Caco-2 (cell line): ENCODE data around the gene PAM. TPM values are rescaled to one million over a fixed set of nuclear protein-coding genes. Genes with fewer than 3 reads are reported as not detected.

Experiments
- BruUV-seq: library from RNA; stranded (reverse); fragments of 400-500 nt; replicated peaks from 2 replicates; lab custom pipeline; 2021; lab: Mats Ljungman, UMichigan
- CTCF ChIA-PET: fragments of 300-600 bp; sonication (Branson Sonifier 250); formaldehyde crosslinking; loops from one replicate; lab custom pipeline; 2022; ENCODE audit warnings: antibody characterized with exemption; lab: Charles Lee
- POLR2A ChIA-PET: fragments of 300-600 bp; sonication (Branson Sonifier 250); formaldehyde crosslinking; loops from one replicate; lab custom pipeline; 2022; ENCODE audit warnings: antibody characterized with exemption; lab: Charles Lee
- DNase-seq, 2 experiments: peaks; one replicate each; pipeline versions ENCODE4 v3.0.0 to v3.0.0-alpha.2; 2020 to 2022
- H3K27me3 ChIP-seq: replicated peaks from 2 replicates; pipeline ENCODE4 v1.6.0; 2011; ENCODE audit warnings: low read length; ENCODE audit not compliant: control insufficient read depth, insufficient read depth
- H3K36me3 ChIP-seq: 2 replicates; pipeline ENCODE4 v1.5.1; 2011; ENCODE audit warnings: low read length; ENCODE audit not compliant: control insufficient read depth, insufficient read depth
- H3K4me1 ChIP-seq: fragments of 250-450 bp; sonication (Bioruptor Pico); 2 replicates; pipeline ENCODE4 v1.5.1; 2020; ENCODE audit warnings: mild to moderate bottlenecking
- H3K4me3 ChIP-seq: 2 replicates; pipeline ENCODE4 v1.5.1; 2011; ENCODE audit warnings: low read depth, mild to moderate bottlenecking, control low read depth, low read length
- H3K9me3 ChIP-seq: fragments of 250-450 bp; sonication (Bioruptor Pico); 2 replicates; pipeline ENCODE4 v1.5.1; 2020; ENCODE audit warnings: mild to moderate bottlenecking, moderate library complexity
- H3K27ac Mint-ChIP-seq: one replicate; pipeline ENCODE4 v1.8.0; 2022; ENCODE audit warnings: mixed read lengths; ENCODE audit not compliant: unreplicated experiment
- H3K27me3 Mint-ChIP-seq: one replicate; pipeline ENCODE4 v1.8.0; 2022; ENCODE audit warnings: mixed read lengths; ENCODE audit not compliant: insufficient read depth, unreplicated experiment
- H3K36me3 Mint-ChIP-seq: one replicate; pipeline ENCODE4 v1.8.0; 2022; ENCODE audit warnings: mild to moderate bottlenecking, mixed read lengths; ENCODE audit not compliant: insufficient read depth, unreplicated experiment
- H3K4me1 Mint-ChIP-seq: one replicate; pipeline ENCODE4 v1.8.0; 2022; ENCODE audit warnings: low read depth, mixed read lengths; ENCODE audit not compliant: unreplicated experiment
- H3K4me3 Mint-ChIP-seq: one replicate; pipeline ENCODE4 v1.8.0; 2022; ENCODE audit warnings: mild to moderate bottlenecking, moderate library complexity, mixed read lengths; ENCODE audit not compliant: unreplicated experiment
- H3K9me3 Mint-ChIP-seq: one replicate; pipeline ENCODE4 v1.8.0; 2022; ENCODE audit warnings: mixed read lengths; ENCODE audit not compliant: unreplicated experiment
- intact Hi-C: fragments of 100-400 bp; cut with micrococcal nuclease; formaldehyde crosslinking; loops from one replicate; pipeline ENCODE4 v1.10.0; 2022; ENCODE audit not compliant: unreplicated experiment
- total RNA-seq: library from RNA; stranded (reverse); gene quantifications from 2 replicates; pipeline ENCODE4 v1.2.3, GENCODE V29; 2022
- TF ChIP-seq, protein P1 (sequence below), 2 experiments: fragments of 200-600 bp in 1 of 2; IDR thresholded peaks; 1 replicate in 1 of 2; 2 replicates in 1 of 2; pipeline versions ENCODE4 v1.5.1 to v1.8.0; 2011 to 2022; ENCODE audit warnings: antibody characterized with exemption in 1 of 2, control low read depth in 1 of 2, inconsistent platforms in 1 of 2, low read depth in 1 of 2, low read length in 1 of 2, mild to moderate bottlenecking in 1 of 2, moderate library complexity in 1 of 2; ENCODE audit not compliant: insufficient read depth in 1 of 2, severe bottlenecking in 1 of 2, unreplicated experiment in 1 of 2

The PAM gene
- total RNA-seq, 1 experiment from 2014 or later, result 48.0 TPM

DNA sequence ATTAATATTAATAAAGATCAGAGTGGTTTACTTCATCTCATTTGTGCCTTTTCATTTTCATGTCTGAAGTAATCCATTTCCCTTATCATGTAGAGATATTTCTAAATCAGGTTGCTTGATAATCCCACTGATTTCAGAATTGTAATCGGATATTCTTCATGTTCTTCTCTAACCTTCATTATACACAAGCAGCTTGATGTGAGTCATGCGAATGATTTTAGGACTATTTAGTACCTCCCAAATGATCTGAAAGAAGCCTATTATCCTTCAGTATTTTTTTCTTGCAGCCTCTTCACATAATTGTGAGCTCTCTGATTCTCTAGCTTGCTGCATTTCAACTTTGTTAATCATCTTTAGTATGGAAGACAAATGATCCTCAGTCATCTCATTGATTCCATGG, 182.8 kb downstream of the PAM start:
- Mint-ChIP-seq H3K36me3 (no peaks in the 10 kb centered on the region), H3K4me3 (no peak overlapping the region), H3K27ac (no peak overlapping the region), H3K9me3 (no peaks in the 10 kb centered on the region), H3K4me1 (no peaks in the 10 kb centered on the region), H3K27me3 (no peaks in the 10 kb centered on the region)
- ChIA-PET POLR2A (no interaction called here), CTCF (no interaction called here)
- TF ChIP-seq, protein P1, sequence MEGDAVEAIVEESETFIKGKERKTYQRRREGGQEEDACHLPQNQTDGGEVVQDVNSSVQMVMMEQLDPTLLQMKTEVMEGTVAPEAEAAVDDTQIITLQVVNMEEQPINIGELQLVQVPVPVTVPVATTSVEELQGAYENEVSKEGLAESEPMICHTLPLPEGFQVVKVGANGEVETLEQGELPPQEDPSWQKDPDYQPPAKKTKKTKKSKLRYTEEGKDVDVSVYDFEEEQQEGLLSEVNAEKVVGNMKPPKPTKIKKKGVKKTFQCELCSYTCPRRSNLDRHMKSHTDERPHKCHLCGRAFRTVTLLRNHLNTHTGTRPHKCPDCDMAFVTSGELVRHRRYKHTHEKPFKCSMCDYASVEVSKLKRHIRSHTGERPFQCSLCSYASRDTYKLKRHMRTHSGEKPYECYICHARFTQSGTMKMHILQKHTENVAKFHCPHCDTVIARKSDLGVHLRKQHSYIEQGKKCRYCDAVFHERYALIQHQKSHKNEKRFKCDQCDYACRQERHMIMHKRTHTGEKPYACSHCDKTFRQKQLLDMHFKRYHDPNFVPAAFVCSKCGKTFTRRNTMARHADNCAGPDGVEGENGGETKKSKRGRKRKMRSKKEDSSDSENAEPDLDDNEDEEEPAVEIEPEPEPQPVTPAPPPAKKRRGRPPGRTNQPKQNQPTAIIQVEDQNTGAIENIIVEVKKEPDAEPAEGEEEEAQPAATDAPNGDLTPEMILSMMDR (IDR thresholded peaks at IDR 0.05; ENCODE audit: insufficient read depth in 1 of 2, low read depth in 1 of 2, low read length in 1 of 2, severe bottlenecking in 1 of 2, unreplicated experiment in 1 of 2), result no peak
- no peaks in the 10 kb centered on the region for H3K4me1 ChIP-seq
- DNase-seq, result no peak
- no peaks in the 10 kb centered on the region for H3K9me3 ChIP-seq
- no peak overlapping the region for H3K4me3 ChIP-seq
- H3K27me3 ChIP-seq, result no peaks in the 10 kb centered on the region
- intact Hi-C loops, result no loop called here
- no TSS peak for BruUV-seq
- H3K36me3 ChIP-seq, result no peaks in the 10 kb centered on the region

DNA sequence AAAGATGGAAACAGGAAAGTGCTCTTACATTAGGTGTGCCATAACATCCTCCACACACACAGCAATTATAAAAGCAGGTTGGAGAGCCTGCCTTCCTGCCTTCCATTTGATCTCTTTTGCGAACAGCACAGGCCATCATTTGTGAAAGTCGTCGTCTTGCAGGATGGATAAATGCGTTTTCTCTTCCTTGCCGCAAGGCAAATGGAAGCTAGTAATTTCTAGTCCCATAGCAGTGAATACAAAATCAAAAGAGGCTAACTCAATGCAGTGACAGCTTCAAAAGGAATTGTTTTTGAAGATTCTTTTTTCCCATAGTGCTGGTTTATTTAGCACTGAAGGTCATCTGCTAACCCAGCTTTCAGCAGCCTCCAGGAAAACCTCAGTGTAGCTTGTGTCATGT, 186.0 kb downstream of the PAM start:
- TF ChIP-seq, protein P1 (IDR thresholded peaks at IDR 0.05; ENCODE audit: insufficient read depth in 1 of 2, low read depth in 1 of 2, low read length in 1 of 2, severe bottlenecking in 1 of 2, unreplicated experiment in 1 of 2), result no peak
- Mint-ChIP-seq H3K4me1 (no peaks in the 10 kb centered on the region), H3K27me3 (no peaks in the 10 kb centered on the region), H3K9me3 (no peaks in the 10 kb centered on the region), H3K4me3 (no peak overlapping the region), H3K36me3 (no peaks in the 10 kb centered on the region), H3K27ac (no peak overlapping the region)
- H3K4me3 ChIP-seq, result no peak overlapping the region
- H3K9me3 ChIP-seq, result no peaks in the 10 kb centered on the region
- intact Hi-C loops, result no loop called here
- ChIA-PET POLR2A (no interaction called here), CTCF (no interaction called here)
- no peak for DNase-seq
- H3K4me1 ChIP-seq, result no peaks in the 10 kb centered on the region
- H3K27me3 ChIP-seq, result no peaks in the 10 kb centered on the region
- H3K36me3 ChIP-seq, result no peaks in the 10 kb centered on the region
- BruUV-seq, result no TSS peak

DNA sequence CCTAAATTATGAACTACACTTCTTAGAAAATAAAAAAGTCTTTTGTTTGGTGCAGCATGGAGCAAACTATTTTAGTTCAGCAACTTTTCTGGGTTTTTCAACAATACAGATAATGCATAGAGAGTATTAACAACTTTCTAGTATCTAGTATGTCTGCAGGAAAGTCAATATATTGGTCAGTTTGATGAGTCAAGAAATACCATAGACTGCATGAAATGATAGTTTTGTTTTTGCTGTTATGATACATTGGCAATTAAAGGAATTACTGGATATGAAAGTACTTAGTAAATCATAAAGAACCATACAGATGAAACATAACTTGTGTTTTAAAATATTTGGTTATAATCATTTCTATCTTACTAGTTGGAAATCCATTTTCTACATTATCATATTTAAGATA, 191.3 kb downstream of the PAM start:
- DNase-seq, result no peak
- no peaks in the 10 kb centered on the region for H3K9me3 ChIP-seq
- intact Hi-C loops, result no loop called here
- H3K27me3 ChIP-seq, result no peaks in the 10 kb centered on the region
- CTCF ChIA-PET, result no interaction called here
- Mint-ChIP-seq H3K4me3 (no peak overlapping the region), H3K27me3 (no peaks in the 10 kb centered on the region), H3K27ac (no peak overlapping the region), H3K4me1 (no peaks in the 10 kb centered on the region), H3K36me3 (no peaks in the 10 kb centered on the region), H3K9me3 (no peaks in the 10 kb centered on the region)
- TF ChIP-seq, protein P1 (IDR thresholded peaks at IDR 0.05; ENCODE audit: insufficient read depth in 1 of 2, low read depth in 1 of 2, low read length in 1 of 2, severe bottlenecking in 1 of 2, unreplicated experiment in 1 of 2), result no peak
- POLR2A ChIA-PET, result no interaction called here
- no TSS peak for BruUV-seq
- no peaks in the 10 kb centered on the region for H3K4me1 ChIP-seq
- H3K36me3 ChIP-seq, result no peaks in the 10 kb centered on the region
- H3K4me3 ChIP-seq, result no peak overlapping the region
